NOMO-1 (cell line): ENCODE data around the gene OR51G1.

Source experiments
- DNase-seq, 2 experiments: peaks; one replicate each; lab custom pipeline; 2025; ENCODE audit not compliant: unreplicated experiment in 2 of 2; lab: John Stamatoyannopoulos, UW

Gene OR51G1

DNA sequence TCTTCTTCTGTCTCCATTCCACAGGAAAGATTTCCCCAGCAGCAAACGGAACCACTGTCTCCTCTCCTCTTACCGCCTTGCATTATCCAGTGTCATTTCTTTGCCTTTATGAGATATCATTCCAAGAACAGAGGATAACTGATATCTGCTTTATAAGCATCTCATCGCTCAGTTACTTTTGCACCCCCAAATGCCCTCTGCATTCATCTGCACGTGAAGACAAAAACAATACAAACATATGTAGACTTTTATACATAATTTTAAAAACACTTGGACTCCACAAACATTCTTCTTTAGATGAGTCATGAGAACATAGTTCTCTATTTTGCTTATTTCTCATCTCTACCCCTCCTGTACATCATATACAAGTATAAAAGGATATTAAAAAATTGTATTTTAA lies 43.0 kb downstream of the OR51G1 start:
- DNase-seq, result no peak
